Measurements from ENCODE around the gene STIP1. TPM values are rescaled to one million over a fixed set of nuclear protein-coding genes. Genes with fewer than 3 reads are reported as not detected.

Gene STIP1
- total and polyA plus RNA-seq, 9 of the 15 experiments (the other 6 are each of a cell fraction or from before 2014, with no cell fraction given), result 58.1 to 465 (median 346) TPM

DNA sequence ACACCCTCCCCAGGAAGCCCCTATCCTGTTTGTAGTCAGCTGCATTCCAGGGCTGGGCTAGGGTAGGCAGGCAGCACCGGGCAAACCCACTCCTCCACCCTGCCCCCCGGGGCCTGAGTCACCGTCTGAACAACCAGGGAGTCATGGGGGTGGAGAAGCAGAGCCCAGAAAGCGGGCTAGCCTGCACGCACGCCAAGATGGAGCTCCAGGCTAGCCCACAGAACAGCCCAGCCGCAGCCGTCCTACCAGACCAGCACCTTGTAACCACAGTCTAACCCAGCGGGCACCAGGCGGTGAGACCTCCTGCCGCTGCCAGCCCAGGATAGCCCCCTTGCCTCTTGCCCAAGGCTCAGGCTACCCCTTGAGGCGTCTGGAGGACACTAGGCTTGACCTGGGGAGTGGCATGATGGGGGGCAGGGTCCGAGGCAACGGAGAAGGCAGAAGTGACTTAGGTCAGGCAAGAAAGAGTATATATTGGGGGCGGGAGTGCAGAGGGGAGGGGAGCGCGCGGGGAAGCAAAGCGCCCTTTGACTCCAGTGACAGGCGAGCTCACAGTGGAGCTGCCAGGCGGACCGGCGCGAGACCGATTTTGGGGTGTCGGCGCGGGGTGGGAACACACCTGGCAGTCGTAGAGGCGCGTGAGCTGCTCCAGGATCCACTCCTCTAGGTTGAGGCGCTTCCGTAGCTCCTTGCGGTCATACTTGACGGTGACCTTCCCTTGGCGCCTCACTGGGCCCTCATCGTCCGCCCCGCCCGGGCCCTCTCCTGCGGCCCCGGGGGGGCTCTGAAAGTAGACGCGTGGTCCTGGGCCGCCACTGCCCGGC lies 60.0 kb downstream of the STIP1 start (continued):
- TF ChIP-seq, protein P1, sequence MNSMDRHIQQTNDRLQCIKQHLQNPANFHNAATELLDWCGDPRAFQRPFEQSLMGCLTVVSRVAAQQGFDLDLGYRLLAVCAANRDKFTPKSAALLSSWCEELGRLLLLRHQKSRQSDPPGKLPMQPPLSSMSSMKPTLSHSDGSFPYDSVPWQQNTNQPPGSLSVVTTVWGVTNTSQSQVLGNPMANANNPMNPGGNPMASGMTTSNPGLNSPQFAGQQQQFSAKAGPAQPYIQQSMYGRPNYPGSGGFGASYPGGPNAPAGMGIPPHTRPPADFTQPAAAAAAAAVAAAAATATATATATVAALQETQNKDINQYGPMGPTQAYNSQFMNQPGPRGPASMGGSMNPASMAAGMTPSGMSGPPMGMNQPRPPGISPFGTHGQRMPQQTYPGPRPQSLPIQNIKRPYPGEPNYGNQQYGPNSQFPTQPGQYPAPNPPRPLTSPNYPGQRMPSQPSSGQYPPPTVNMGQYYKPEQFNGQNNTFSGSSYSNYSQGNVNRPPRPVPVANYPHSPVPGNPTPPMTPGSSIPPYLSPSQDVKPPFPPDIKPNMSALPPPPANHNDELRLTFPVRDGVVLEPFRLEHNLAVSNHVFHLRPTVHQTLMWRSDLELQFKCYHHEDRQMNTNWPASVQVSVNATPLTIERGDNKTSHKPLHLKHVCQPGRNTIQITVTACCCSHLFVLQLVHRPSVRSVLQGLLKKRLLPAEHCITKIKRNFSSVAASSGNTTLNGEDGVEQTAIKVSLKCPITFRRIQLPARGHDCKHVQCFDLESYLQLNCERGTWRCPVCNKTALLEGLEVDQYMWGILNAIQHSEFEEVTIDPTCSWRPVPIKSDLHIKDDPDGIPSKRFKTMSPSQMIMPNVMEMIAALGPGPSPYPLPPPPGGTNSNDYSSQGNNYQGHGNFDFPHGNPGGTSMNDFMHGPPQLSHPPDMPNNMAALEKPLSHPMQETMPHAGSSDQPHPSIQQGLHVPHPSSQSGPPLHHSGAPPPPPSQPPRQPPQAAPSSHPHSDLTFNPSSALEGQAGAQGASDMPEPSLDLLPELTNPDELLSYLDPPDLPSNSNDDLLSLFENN (IDR thresholded peaks at IDR 0.05; ENCODE audit: low read depth in 2 of 2, low read length in 2 of 2), result no peak
- TF ChIP-seq, protein P2, sequence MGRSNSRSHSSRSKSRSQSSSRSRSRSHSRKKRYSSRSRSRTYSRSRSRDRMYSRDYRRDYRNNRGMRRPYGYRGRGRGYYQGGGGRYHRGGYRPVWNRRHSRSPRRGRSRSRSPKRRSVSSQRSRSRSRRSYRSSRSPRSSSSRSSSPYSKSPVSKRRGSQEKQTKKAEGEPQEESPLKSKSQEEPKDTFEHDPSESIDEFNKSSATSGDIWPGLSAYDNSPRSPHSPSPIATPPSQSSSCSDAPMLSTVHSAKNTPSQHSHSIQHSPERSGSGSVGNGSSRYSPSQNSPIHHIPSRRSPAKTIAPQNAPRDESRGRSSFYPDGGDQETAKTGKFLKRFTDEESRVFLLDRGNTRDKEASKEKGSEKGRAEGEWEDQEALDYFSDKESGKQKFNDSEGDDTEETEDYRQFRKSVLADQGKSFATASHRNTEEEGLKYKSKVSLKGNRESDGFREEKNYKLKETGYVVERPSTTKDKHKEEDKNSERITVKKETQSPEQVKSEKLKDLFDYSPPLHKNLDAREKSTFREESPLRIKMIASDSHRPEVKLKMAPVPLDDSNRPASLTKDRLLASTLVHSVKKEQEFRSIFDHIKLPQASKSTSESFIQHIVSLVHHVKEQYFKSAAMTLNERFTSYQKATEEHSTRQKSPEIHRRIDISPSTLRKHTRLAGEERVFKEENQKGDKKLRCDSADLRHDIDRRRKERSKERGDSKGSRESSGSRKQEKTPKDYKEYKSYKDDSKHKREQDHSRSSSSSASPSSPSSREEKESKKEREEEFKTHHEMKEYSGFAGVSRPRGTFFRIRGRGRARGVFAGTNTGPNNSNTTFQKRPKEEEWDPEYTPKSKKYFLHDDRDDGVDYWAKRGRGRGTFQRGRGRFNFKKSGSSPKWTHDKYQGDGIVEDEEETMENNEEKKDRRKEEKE (IDR thresholded peaks at IDR 0.05; ENCODE audit: borderline replicate concordance in 1 of 2, control insufficient read depth in 1 of 2, low read depth in 2 of 2, low read length in 1 of 2), result no peak
- TF ChIP-seq NFATC3 (IDR thresholded peaks at IDR 0.05) (no peak), PML (IDR thresholded peaks at IDR 0.05; ENCODE audit: low read length) (no peak)
